OCI-LY1 (cell line): ENCODE data around the gene PSMD3.

Experiments
- H2AFZ ChIP-seq: fragments of 200-600 bp; sonication (generic), shearing (Covaris generic); 2 replicates; pipeline ENCODE4 v1.6.0; 2014; ENCODE audit warnings: antibody characterized with exemption, mild to moderate bottlenecking, low read length
- H3F3A ChIP-seq: fragments of 200-600 bp; sonication (generic), shearing (Covaris generic); 2 replicates; pipeline ENCODE4 v1.6.0; 2014; ENCODE audit warnings: mild to moderate bottlenecking, antibody characterized with exemption, low read length, moderate library complexity; ENCODE audit not compliant: insufficient read depth
- H3K27ac ChIP-seq: fragments of 200-600 bp; sonication (generic); 2 replicates; pipeline ENCODE4 v1.5.1; 2014; ENCODE audit warnings: low read length, mixed run types, mild to moderate bottlenecking, low read depth; ENCODE audit not compliant: poor library complexity, severe bottlenecking
- H3K27me3 ChIP-seq: fragments of 200-600 bp; sonication (generic); 2 replicates; pipeline ENCODE4 v1.6.0; 2014; ENCODE audit warnings: antibody characterized with exemption, mild to moderate bottlenecking, low read length, moderate library complexity; ENCODE audit not compliant: insufficient read depth
- H3K36me3 ChIP-seq: fragments of 200-600 bp; sonication (generic); 2 replicates; pipeline ENCODE4 v1.6.1; 2014; ENCODE audit warnings: mild to moderate bottlenecking, antibody characterized with exemption, low read length, moderate library complexity, mixed read lengths; ENCODE audit not compliant: insufficient read depth
- H3K4me1 ChIP-seq: fragments of 200-600 bp; sonication (generic); 2 replicates; pipeline ENCODE4 v1.5.1; 2014; ENCODE audit warnings: mild to moderate bottlenecking, low read length, moderate library complexity; ENCODE audit not compliant: insufficient read depth, severe bottlenecking
- H3K4me2 ChIP-seq: fragments of 200-600 bp; sonication (generic), shearing (Covaris generic); 2 replicates; pipeline ENCODE4 v1.6.1; 2014; ENCODE audit warnings: low read length
- H3K4me3 ChIP-seq: fragments of 200-600 bp; sonication (generic); 2 replicates; pipeline ENCODE4 v1.5.1; 2014; ENCODE audit warnings: low read length, low read depth, mild to moderate bottlenecking, mixed read lengths; ENCODE audit not compliant: poor library complexity, severe bottlenecking
- H3K79me2 ChIP-seq: fragments of 200-600 bp; shearing (Covaris generic); 2 replicates; pipeline ENCODE4 v1.6.1; 2016; ENCODE audit warnings: mixed run types, low read length, mixed read lengths; ENCODE audit not compliant: insufficient read depth
- H3K9ac ChIP-seq: fragments of 200-600 bp; sonication (generic), shearing (Covaris generic); 2 replicates; pipeline ENCODE4 v1.6.1; 2014; ENCODE audit warnings: mild to moderate bottlenecking, low read length, mixed read lengths
- H3K9me2 ChIP-seq: fragments of 200-600 bp; sonication (generic), shearing (Covaris generic); 2 replicates; pipeline ENCODE4 v1.6.1; 2014; ENCODE audit warnings: low read depth, mild to moderate bottlenecking, low read length, mixed read lengths
- H3K9me3 ChIP-seq: fragments of 200-600 bp; shearing (Covaris generic); 2 replicates; pipeline ENCODE4 v1.6.1; 2014; ENCODE audit warnings: low read length, mixed read lengths
- H4K20me1 ChIP-seq: fragments of 200-600 bp; sonication (generic), shearing (Covaris generic); 2 replicates; pipeline ENCODE4 v1.6.0; 2016; ENCODE audit warnings: mild to moderate bottlenecking, low read length; ENCODE audit not compliant: insufficient read depth
- EZH2 ChIP-seq: fragments of 200-600 bp; sonication (generic), shearing (Covaris generic); IDR thresholded peaks from 2 replicates; pipeline ENCODE4 v1.8.0; 2017; ENCODE audit warnings: borderline replicate concordance, mixed run types, mild to moderate bottlenecking, antibody characterized with exemption, low read length, moderate library complexity, mixed read lengths
- TF ChIP-seq, protein P1 (sequence below): fragments of 200-600 bp; sonication (generic), shearing (Covaris generic); IDR thresholded peaks from 2 replicates; pipeline ENCODE4 v1.5.1; 2017; ENCODE audit warnings: mild to moderate bottlenecking, antibody characterized with exemption, low read length, moderate library complexity, mixed read lengths

The PSMD3 gene

GRCh38 chr17:40014375-40014980 lies 33.9 kb downstream of the PSMD3 start:
- no peak overlapping the region for H3K27ac ChIP-seq
- no peaks in the 10 kb centered on the region for H3K27me3 ChIP-seq
- no peak overlapping the region for H3K4me3 ChIP-seq
- no peak overlapping the region for H3K9ac ChIP-seq
- no peaks in the 10 kb centered on the region for H4K20me1 ChIP-seq
- no peaks in the 10 kb centered on the region for H3F3A ChIP-seq
- no peak overlapping the region for H3K4me2 ChIP-seq
- H3K36me3 ChIP-seq = 0 out of 2 replicates have a peak, but pooled peaks cover 6% of the 10 kb centered on the region
- H3K9me2 ChIP-seq = no peaks in the 10 kb centered on the region
- no peaks in the 10 kb centered on the region for H3K79me2 ChIP-seq
- no peak for TF ChIP-seq EZH2
- TF ChIP-seq, protein P1, sequence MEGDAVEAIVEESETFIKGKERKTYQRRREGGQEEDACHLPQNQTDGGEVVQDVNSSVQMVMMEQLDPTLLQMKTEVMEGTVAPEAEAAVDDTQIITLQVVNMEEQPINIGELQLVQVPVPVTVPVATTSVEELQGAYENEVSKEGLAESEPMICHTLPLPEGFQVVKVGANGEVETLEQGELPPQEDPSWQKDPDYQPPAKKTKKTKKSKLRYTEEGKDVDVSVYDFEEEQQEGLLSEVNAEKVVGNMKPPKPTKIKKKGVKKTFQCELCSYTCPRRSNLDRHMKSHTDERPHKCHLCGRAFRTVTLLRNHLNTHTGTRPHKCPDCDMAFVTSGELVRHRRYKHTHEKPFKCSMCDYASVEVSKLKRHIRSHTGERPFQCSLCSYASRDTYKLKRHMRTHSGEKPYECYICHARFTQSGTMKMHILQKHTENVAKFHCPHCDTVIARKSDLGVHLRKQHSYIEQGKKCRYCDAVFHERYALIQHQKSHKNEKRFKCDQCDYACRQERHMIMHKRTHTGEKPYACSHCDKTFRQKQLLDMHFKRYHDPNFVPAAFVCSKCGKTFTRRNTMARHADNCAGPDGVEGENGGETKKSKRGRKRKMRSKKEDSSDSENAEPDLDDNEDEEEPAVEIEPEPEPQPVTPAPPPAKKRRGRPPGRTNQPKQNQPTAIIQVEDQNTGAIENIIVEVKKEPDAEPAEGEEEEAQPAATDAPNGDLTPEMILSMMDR = no peak
- no peaks in the 10 kb centered on the region for H3K9me3 ChIP-seq
- H3K4me1 ChIP-seq = no peaks in the 10 kb centered on the region
- no peak overlapping the region for H2AFZ ChIP-seq

- TF ChIP-seq, protein P1 = no peak
- TF ChIP-seq EZH2 = no peak
- Histone ChIP-seq H3K4me2 (no peak within 1 kb of the TSS), H3F3A (no peaks in the 10 kb centered on the region), H3K9me2 (no peaks in the 10 kb centered on the region), H4K20me1 (no peaks in the 10 kb centered on the region), H3K9me3 (no peaks in the 10 kb centered on the region), H3K4me3 (no peak within 1 kb of the TSS), H2AFZ (no peak within 1 kb of the TSS), H3K27me3 (no peaks in the 10 kb centered on the region), H3K4me1 (no peaks in the 10 kb centered on the region), H3K27ac (no peak within 1 kb of the TSS), H3K9ac (no peak within 1 kb of the TSS), H3K36me3 (peaks cover 15% of the 10 kb centered on the region; the same call in 1 of the 2 replicates), H3K79me2 (no peaks in the 10 kb centered on the region)
Observed at GRCh38 chr17:40015005-40015997, 34.7 kb downstream of the PSMD3 start, which contains the start of gene CSF3. Gene CSF3 (plus strand): TSS chr17:40015440. CDS start chr17:40015475, 35 bp downstream.

- Histone ChIP-seq H3K9ac (no peak overlapping the region), H3K27me3 (no peaks in the 10 kb centered on the region), H3F3A (no peaks in the 10 kb centered on the region), H3K4me1 (no peaks in the 10 kb centered on the region), H2AFZ (no peak overlapping the region), H3K27ac (no peak overlapping the region), H3K4me3 (no peak overlapping the region), H3K36me3 (peaks cover 15% of the 10 kb centered on the region; the same call in 1 of the 2 replicates), H3K9me2 (no peaks in the 10 kb centered on the region), H3K79me2 (no peaks in the 10 kb centered on the region), H3K9me3 (no peaks in the 10 kb centered on the region), H3K4me2 (no peak overlapping the region), H4K20me1 (no peaks in the 10 kb centered on the region)
- TF ChIP-seq, protein P1 = no peak
- no peak for TF ChIP-seq EZH2
Observed at GRCh38 chr17:40015998-40016985, 35.7 kb downstream of the PSMD3 start.
